ENCODE measurements around the gene KCNJ15. TPM values are rescaled to one million over a fixed set of nuclear protein-coding genes. Genes with fewer than 3 reads are reported as not detected.
A peak's percentile ranks its signal among the peaks of the same experiment; 100 is the strongest.
"Not testable (repeated sequence)": the region's sequence is repeated elsewhere in the genome, so short reads cannot be mapped to it uniquely, and the experiment has no call there.

KCNJ15 gene
- total RNA-seq, 2 donors from 2014 or later, result 1.3 to 2.6 TPM

DNA sequence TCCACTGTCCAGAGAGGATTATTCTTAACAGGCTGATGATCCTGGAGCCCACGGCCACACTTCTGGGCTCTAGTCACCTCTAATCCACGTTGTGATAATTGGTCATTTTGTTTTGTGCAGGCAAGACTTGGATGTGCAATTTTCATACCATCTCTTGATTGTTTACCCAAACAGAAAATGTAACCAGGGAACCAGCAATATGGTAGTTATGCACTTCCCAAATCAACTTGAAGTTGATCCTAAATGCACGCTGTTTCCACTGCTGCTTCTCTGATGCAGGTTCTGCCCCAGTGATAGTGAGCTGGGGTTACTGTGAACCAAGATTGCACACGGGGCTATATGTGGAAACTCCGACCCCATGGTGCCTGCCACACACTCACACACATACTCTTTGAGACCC lies 14.7 kb upstream of the KCNJ15 start:
- ATAC-seq, result peak in 1 of 2 donors; percentile 30
- intact Hi-C loops (cut with DNase I), result no loop called here

GRCh38 chr21:38243732-38244406 lies 12.9 kb upstream of the KCNJ15 start:
- intact Hi-C loops (cut with DNase I), result no loop called here
- ATAC-seq (no peak), DNase-seq (no peak)

More for the DNA sequence above, 14.7 kb upstream of the KCNJ15 start:
- no peak for DNase-seq

- intact Hi-C loops (cut with DNase I), result no loop called here
- no peak for ATAC-seq
These were observed 12.4 kb upstream of the KCNJ15 start for GRCh38 chr21:38244407-38244787.

DNA sequence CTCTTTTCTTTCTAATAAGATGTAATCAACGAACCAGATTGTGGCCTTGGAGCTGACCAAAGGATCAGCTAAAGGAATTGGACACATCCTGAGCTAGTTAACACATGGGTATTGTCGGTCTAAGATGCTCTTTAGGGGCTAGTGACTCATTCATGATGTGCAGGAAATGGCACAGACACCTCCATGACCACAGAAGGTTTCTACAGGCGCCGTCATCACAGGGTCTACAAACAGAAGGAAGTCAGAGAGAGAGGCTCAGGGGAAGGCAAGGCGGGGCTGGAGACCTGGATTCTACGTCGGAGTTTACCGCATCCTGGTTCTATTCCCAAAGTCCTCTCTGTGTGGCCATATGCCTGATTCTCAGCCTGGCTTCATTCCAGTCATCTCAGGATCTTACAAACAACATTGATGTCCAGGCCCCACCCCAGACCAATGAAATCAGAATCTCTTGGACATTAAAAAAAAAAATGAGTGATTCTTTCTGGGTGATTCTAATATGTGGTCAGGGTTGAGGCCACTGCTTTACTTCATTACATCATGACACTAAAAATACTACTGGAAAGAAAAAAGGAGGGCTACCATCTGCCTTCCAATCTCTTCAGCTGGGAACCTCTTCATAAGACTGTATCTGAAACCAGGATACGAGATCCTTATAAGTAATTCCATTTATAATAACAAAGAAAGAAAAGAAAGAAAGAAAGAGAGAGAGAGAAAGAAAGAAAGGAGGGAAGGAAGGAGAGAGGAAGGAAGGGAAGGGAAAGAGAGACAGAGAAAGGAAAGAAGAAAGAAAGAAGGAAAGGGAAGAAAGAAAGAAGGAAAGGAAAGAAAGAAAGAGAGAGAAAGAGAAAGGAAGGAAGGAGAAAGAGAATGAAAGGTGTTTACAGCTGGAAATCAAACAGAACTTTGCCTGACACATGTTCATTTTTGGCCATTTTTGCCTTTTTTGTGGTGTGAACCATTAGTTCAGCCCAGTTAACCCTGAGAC lies 11.6 kb upstream of the KCNJ15 start:
- DNase-seq (no peak), ATAC-seq (no peak)
- intact Hi-C loops (cut with DNase I), result no loop called here

More at GRCh38 chr21:38244407-38244787, 12.4 kb upstream of the KCNJ15 start:
- DNase-seq, result no peak

- intact Hi-C loops (cut with DNase I), result no loop called here
- DNase-seq, result no peak
- no peak for ATAC-seq
These were observed 10.3 kb upstream of the KCNJ15 start for GRCh38 chr21:38246511-38246910.

DNA sequence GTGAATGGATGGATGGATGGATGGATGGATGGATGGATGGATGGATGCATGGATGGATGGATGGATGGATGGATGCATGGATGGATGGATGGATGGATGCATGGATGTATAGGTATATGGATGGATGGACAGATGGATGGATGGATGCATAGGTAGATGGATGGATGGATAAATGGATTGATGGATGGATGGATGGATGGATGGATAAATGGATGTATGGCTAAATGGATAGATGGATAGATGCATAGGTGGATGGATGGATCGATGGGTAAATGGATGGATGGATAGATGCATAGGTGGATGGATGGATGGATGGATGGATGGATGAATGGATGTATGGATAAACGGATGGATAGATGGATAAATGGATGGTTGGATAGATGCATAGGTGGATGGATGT lies 9.7 kb upstream of the KCNJ15 start:
- ATAC-seq; intact Hi-C loops (cut with DNase I): not testable (repeated sequence)

GRCh38 chr21:38247738-38248510 lies 8.9 kb upstream of the KCNJ15 start:
- intact Hi-C loops (cut with DNase I), result no loop called here
- DNase-seq (no peak), ATAC-seq (no peak)

More for the DNA sequence above, 9.7 kb upstream of the KCNJ15 start:
- not testable (repeated sequence) for DNase-seq

DNA sequence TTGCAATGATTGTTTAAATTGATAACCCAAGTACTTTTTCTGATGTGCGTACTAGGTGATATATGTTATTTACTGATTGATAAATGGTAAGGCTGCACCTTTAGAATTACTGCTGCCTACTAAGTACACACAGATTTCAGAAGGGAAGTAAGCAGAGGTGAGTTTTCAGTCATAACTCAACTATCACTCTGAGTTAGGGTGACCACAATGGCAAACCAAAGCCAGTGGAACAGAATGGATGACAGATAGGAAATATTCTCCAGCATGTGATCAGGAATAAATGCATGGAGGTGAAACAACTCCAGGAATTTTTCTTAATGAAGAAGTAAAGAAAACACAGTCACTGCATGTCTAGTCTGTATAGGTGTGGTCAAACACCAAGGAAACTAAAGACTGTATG lies 7.5 kb upstream of the KCNJ15 start:
- ATAC-seq, result no peak
- DNase-seq, result no peak
- intact Hi-C loops (cut with DNase I), result no loop called here

GRCh38 chr21:38249696-38250278 lies 7.0 kb upstream of the KCNJ15 start:
- DNase-seq (no peak), ATAC-seq (no peak)
- intact Hi-C loops (cut with DNase I), result no loop called here

DNA sequence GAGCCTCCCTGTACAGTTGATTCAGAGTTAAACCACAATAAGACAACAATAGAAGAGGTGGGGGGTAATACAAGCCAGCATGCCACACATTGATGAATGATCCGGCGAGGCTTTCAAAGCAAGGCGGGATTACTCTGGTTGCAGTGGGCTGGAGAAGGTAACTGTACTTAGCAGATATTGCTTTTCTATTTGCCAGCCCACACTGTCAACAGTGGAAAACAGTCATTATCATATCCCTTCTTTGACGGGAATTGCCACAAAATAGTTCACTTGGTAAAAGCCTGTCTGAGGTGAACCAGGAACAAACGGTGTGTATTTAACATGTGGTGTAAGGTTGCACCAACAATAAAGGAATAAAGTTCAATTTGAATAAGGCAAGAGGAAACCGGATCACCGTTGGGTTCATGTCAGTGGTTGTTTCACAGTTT lies 5.8 kb upstream of the KCNJ15 start:
- intact Hi-C loops (cut with DNase I), result no loop called here
- ATAC-seq (no peak), DNase-seq (no peak)

- DNase-seq (no peak), ATAC-seq (no peak)
- intact Hi-C loops (cut with DNase I), result no loop called here
These were observed 1.8 kb upstream of the KCNJ15 start for GRCh38 chr21:38254970-38255369.

- peak in 1 of 2 donors; percentile 38 for ATAC-seq
- intact Hi-C loops (cut with DNase I), result no loop called here
- DNase-seq, result no peak
These were observed 1.1 kb upstream of the KCNJ15 start for GRCh38 chr21:38255571-38256117.

DNA sequence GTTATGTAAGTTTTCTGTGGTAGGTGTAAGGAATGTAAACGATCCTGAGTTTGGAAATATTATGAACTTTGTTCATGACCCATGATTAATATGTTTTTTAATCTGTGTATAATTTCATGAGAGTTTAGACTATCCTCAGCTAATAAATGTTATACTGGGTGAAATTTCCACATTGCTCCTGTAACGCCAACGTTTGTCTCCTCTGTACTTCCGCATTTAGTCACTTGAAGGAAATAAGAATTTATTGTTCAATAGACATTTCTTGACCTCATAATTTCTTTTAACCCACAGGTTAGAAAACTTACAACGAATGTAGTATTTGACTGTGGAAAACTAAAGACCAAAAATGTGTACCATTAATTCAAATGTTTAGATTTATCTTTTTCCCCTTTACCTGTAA lies 876 bp downstream of the KCNJ15 start:
- intact Hi-C loops (cut with DNase I), result no loop called here
- DNase-seq (no peak), ATAC-seq (no peak)

DNA sequence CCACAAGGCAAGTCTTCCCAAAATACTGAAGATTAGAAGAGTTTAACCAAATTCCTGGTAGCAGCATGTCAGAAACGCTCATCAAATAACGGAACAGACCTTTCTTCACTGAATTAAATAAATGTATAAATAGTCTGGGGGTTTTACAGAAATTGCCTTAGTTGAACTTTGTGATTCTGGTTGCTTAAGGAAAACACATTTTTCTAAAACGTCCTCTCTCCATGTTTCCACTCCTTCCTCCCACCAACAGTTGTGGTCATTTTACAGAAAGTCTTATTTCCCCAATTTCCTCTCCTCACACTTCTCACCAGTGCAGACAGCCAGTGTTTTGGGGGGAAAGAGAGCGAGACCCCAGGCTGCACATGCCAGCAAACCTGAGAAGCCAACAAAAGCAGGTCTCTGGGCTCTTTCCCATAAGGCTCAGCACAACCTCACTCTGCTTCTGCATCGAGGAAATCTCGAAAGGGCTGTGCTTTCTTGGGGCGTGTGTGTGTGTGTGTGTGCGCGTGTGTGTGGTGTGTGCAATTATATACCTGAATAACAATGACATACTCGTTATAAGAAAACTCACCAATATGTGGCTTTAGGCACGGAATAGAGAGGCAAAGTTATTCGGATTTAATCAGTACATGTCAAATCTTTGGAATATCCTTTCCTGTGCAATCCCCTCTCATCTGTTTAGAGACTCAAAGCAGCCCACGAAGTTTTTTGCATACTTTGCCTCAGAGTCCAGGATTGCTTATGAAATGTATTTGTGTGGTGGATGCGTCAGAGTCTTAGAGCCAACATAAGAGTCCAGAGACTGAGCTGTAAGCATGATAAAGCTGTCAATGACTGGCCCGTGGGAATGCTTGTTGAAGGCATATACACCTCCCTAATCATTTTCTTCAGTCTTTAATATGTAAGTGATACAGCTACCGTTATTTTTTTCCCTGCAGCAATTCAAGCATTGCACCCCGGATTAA lies 2.0 kb downstream of the KCNJ15 start:
- ATAC-seq, result peak; percentile 34 to 92
- intact Hi-C loops (cut with DNase I), result no loop called here
- no peak for DNase-seq

- intact Hi-C loops (cut with DNase I), result no loop called here
- DNase-seq (no peak), ATAC-seq (no peak)
These were observed 2.9 kb downstream of the KCNJ15 start for GRCh38 chr21:38259665-38260064.

GRCh38 chr21:38260426-38260825 lies 3.6 kb downstream of the KCNJ15 start:
- ATAC-seq (no peak), DNase-seq (no peak)
- intact Hi-C loops (cut with DNase I), result no loop called here

DNA sequence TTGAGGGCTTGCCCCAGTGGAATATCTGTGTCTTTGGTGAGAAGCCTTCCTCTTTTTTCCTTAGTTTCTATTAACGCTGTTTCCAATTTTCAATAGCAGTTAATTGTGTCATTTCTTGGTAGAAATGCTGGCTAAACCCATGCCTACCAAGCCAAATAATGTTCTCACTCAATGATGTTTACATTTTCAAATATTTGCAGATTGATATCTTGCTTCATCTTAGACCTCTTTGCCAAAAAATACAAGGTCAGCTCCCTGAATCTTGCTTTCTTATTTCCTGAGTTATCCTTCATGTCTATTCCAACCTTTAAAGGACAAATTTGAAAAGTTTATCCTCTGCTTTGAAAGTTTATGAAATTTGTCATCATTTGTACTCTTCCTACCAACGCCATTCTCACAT lies 5.1 kb downstream of the KCNJ15 start:
- intact Hi-C loops (cut with DNase I), result no loop called here
- no peak for ATAC-seq
- no peak for DNase-seq

GRCh38 chr21:38263493-38263892 lies 6.7 kb downstream of the KCNJ15 start:
- intact Hi-C loops (cut with DNase I), result no loop called here
- ATAC-seq (no peak), DNase-seq (no peak)

Measured in left cardiac atrium (tissue), 4 donors.